ENCODE data around the gene CNTNAP1. TPM values are rescaled to one million over a fixed set of nuclear protein-coding genes. Genes with fewer than 3 reads are reported as not detected.

Gene CNTNAP1
- total and polyA plus RNA-seq, 11 donors = 1.3 to 17.9 (median 3.1) TPM

GRCh38 chr17:42748908-42749798 is 66.8 kb downstream of the CNTNAP1 start:
- H3K27ac ChIP-seq = peak overlapping the region in 11 of 12 donors; percentile 40 to 84 (median 58)
- peak in 1 of 4 donors; percentile 35 for ATAC-seq
- WGBS, 4 donors = 56 to 69% (median 65%) methylated on average over 11 of the region's 11 CpGs
- no peaks in the 10 kb centered on the region for H3K9me3 ChIP-seq
- no peak overlapping the region for H3K4me3 ChIP-seq
- TF ChIP-seq POLR2A (IDR thresholded peaks at IDR 0.05) (no peak), CTCF (IDR thresholded peaks at IDR 0.05) (peak in 1 of 12 donors; percentile 4)
- H3K36me3 ChIP-seq = no peaks in the 10 kb centered on the region
- intact Hi-C loops (cut with DNase I) = loop anchor here in 2 of 10 donors (2.0 to 10.0 kb wide), 2 partner anchors 14 to 76 kb away; partner anchors contain the start of gene BECN1 (in 1 of the 2)
- no peak for DNase-seq
- peaks cover 7 to 52% (median 39%) of the 10 kb centered on the region in 12 donors for H3K4me1 ChIP-seq
- peaks cover 0 to 2% (median 0%) of the 10 kb centered on the region in 9 donors for H3K27me3 ChIP-seq

Small RNAs within 50 kb of the gene (microRNA-seq; reads per million reads assigned to microRNA genes)
- 0 to 1.4 (median 0.29) reads per million in 4 donors for gene MIR6780A

Other genes starting within 250 kb of the CNTNAP1 start
- gene ATP6V0A1, start 223.7 kb upstream of the CNTNAP1 start, total RNA-seq = 10 to 100 TPM; 30.3 to 65.9 (median 35.9) TPM
- 10 to 100 TPM; 24.3 to 40.6 TPM for gene ATP6V0A1, start 223.7 kb upstream of the CNTNAP1 start, polyA plus RNA-seq
- gene NAGLU, start 146.3 kb upstream of the CNTNAP1 start, total RNA-seq = 10 to 100 TPM in 8 of 9 donors, 1 to 10 TPM in 1; 8.4 to 22.0 (median 12.5) TPM
- 10 to 100 TPM; 10.4 to 19.1 TPM for gene NAGLU, start 146.3 kb upstream of the CNTNAP1 start, polyA plus RNA-seq
- gene HSD17B1, start 129.6 kb upstream of the CNTNAP1 start, total RNA-seq = 1 to 10 TPM in 3 of 9 donors, under 1 TPM in 5, not detected in 1; 0.32 to 1.7 (median 0.97) TPM
- 1 to 10 TPM; 1.2 to 1.8 TPM for gene HSD17B1, start 129.6 kb upstream of the CNTNAP1 start, polyA plus RNA-seq
- gene COASY, start 120.4 kb upstream of the CNTNAP1 start, total RNA-seq = 10 to 100 TPM; 24.3 to 50.4 (median 33.2) TPM
- 10 to 100 TPM; 37.5 to 59.1 TPM for gene COASY, start 120.4 kb upstream of the CNTNAP1 start, polyA plus RNA-seq
- 10 to 100 TPM; 48.1 to 76.2 (median 57.9) TPM for gene MLX, start 115.4 kb upstream of the CNTNAP1 start, total RNA-seq
- 10 to 100 TPM; 53.1 to 71.7 TPM for gene MLX, start 115.4 kb upstream of the CNTNAP1 start, polyA plus RNA-seq
- 1 to 10 TPM in 7 of 9 donors, under 1 TPM in 2; 0.71 to 4.1 (median 2.0) TPM for gene PSMC3IP, start 104.8 kb upstream of the CNTNAP1 start, total RNA-seq
- gene PSMC3IP, start 104.8 kb upstream of the CNTNAP1 start, polyA plus RNA-seq = 1 to 10 TPM; 2.1 to 2.9 TPM
- 10 to 100 TPM; 21.3 to 39.0 (median 28.3) TPM for gene RETREG3, start 73.2 kb upstream of the CNTNAP1 start, total RNA-seq
- gene RETREG3, start 73.2 kb upstream of the CNTNAP1 start, polyA plus RNA-seq = 10 to 100 TPM; 12.2 to 16.8 TPM
- 10 to 100 TPM; 31.5 to 80.1 (median 49.3) TPM for gene TUBG1, start 72.8 kb upstream of the CNTNAP1 start, total RNA-seq
- 100 to 1,000 TPM in 1 of 2 donors, 10 to 100 TPM in 1; 46.4 to 112 TPM for gene TUBG1, start 72.8 kb upstream of the CNTNAP1 start, polyA plus RNA-seq
- gene TUBG2, start 23.2 kb upstream of the CNTNAP1 start, total RNA-seq = 10 to 100 TPM; 11.0 to 28.2 (median 16.7) TPM
- 10 to 100 TPM in 1 of 2 donors, 1 to 10 TPM in 1; 8.6 to 15.3 TPM for gene TUBG2, start 23.2 kb upstream of the CNTNAP1 start, polyA plus RNA-seq
- 10 to 100 TPM; 17.8 to 25.9 (median 23.6) TPM for gene PLEKHH3, start 5.5 kb upstream of the CNTNAP1 start, total RNA-seq
- gene PLEKHH3, start 5.5 kb upstream of the CNTNAP1 start, polyA plus RNA-seq = 10 to 100 TPM; 19.5 to 19.9 TPM
- gene CCR10, start 688 bp upstream of the CNTNAP1 start, total RNA-seq = 1 to 10 TPM; 1.2 to 3.1 (median 2.1) TPM
- gene CCR10, start 688 bp upstream of the CNTNAP1 start, polyA plus RNA-seq = 1 to 10 TPM; 1.1 to 2.1 TPM
- 10 to 100 TPM; 29.7 to 50.2 (median 41.5) TPM for gene EZH1, start 62.5 kb downstream of the CNTNAP1 start, total RNA-seq
- gene EZH1, start 62.5 kb downstream of the CNTNAP1 start, polyA plus RNA-seq = 10 to 100 TPM; 18.8 to 23.8 TPM
- gene RAMP2, start 78.7 kb downstream of the CNTNAP1 start, total RNA-seq = 10 to 100 TPM; 31.2 to 58.3 (median 39.7) TPM
- gene RAMP2, start 78.7 kb downstream of the CNTNAP1 start, polyA plus RNA-seq = 10 to 100 TPM; 33.1 to 82.0 TPM
- 10 to 100 TPM; 32.7 to 50.4 (median 37.9) TPM for gene VPS25, start 90.9 kb downstream of the CNTNAP1 start, total RNA-seq
- 10 to 100 TPM; 33.1 to 88.4 TPM for gene VPS25, start 90.9 kb downstream of the CNTNAP1 start, polyA plus RNA-seq
- 1 to 10 TPM in 1 of 9 donors, not detected in 8; 1.2 TPM for gene WNK4, start 98.1 kb downstream of the CNTNAP1 start, total RNA-seq
- gene WNK4, start 98.1 kb downstream of the CNTNAP1 start, polyA plus RNA-seq = not detected
- gene COA3, start 116.2 kb downstream of the CNTNAP1 start, total RNA-seq = 10 to 100 TPM; 56.2 to 97.1 (median 71.8) TPM
- gene COA3, start 116.2 kb downstream of the CNTNAP1 start, polyA plus RNA-seq = 100 to 1,000 TPM; 110 to 136 TPM
- gene CNTD1, start 116.3 kb downstream of the CNTNAP1 start, total RNA-seq = not detected
- gene CNTD1, start 116.3 kb downstream of the CNTNAP1 start, polyA plus RNA-seq = under 1 TPM; 0.10 to 0.38 TPM
- 10 to 100 TPM; 70.8 to 94.9 (median 79.8) TPM for gene BECN1, start 141.8 kb downstream of the CNTNAP1 start, total RNA-seq
- 10 to 100 TPM; 29.9 to 91.9 TPM for gene BECN1, start 141.8 kb downstream of the CNTNAP1 start, polyA plus RNA-seq
- 100 to 1,000 TPM in 1 of 9 donors, 10 to 100 TPM in 8; 59.7 to 105 (median 67.7) TPM for gene PSME3, start 150.9 kb downstream of the CNTNAP1 start, total RNA-seq
- 100 to 1,000 TPM in 1 of 2 donors, 10 to 100 TPM in 1; 47.4 to 157 TPM for gene PSME3, start 150.9 kb downstream of the CNTNAP1 start, polyA plus RNA-seq
- under 1 TPM; 0.21 to 0.88 (median 0.44) TPM for gene AOC2, start 162.0 kb downstream of the CNTNAP1 start, total RNA-seq
- under 1 TPM; 0.23 to 0.50 TPM for gene AOC2, start 162.0 kb downstream of the CNTNAP1 start, polyA plus RNA-seq
- gene AOC3, start 168.7 kb downstream of the CNTNAP1 start, total RNA-seq = 10 to 100 TPM in 4 of 9 donors, 1 to 10 TPM in 5; 3.9 to 55.4 (median 9.2) TPM
- 10 to 100 TPM; 10.2 to 11.8 TPM for gene AOC3, start 168.7 kb downstream of the CNTNAP1 start, polyA plus RNA-seq
- not detected for gene G6PC1, start 218.3 kb downstream of the CNTNAP1 start, total RNA-seq
- gene G6PC1, start 218.3 kb downstream of the CNTNAP1 start, polyA plus RNA-seq = not detected